Smooth muscle cell (in vitro differentiated cells): ENCODE data around the gene TCEANC2. TPM values are rescaled to one million over a fixed set of nuclear protein-coding genes. Genes with fewer than 3 reads are reported as not detected.

Source experiments
- DNase-seq: peaks from one replicate; lab custom pipeline; 2025; ENCODE audit not compliant: unreplicated experiment; lab: John Stamatoyannopoulos, UW
- H2AFZ ChIP-seq: fragments of 200-600 bp; sonication (generic); 2 replicates; pipeline ENCODE4 v1.6.0; 2016; ENCODE audit warnings: antibody characterized with exemption, low read depth, mild to moderate bottlenecking
- H3F3A ChIP-seq: fragments of 200-600 bp; sonication (generic); 2 replicates; pipeline ENCODE4 v1.6.0; 2017; ENCODE audit warnings: antibody characterized with exemption, low read depth
- H3K27ac ChIP-seq: fragments of 200-600 bp; sonication (generic); 2 replicates; pipeline ENCODE4 v1.5.1; 2016; ENCODE audit warnings: low read depth, mild to moderate bottlenecking
- H3K27me3 ChIP-seq: fragments of 200-600 bp; sonication (generic); 2 replicates; pipeline ENCODE4 v1.6.1; 2016; ENCODE audit warnings: low read depth, mild to moderate bottlenecking
- H3K36me3 ChIP-seq: fragments of 200-600 bp; sonication (generic); 2 replicates; pipeline ENCODE4 v1.5.1; 2016; ENCODE audit warnings: low read depth
- H3K4me1 ChIP-seq: fragments of 200-600 bp; sonication (generic); 2 replicates; pipeline ENCODE4 v1.5.1; 2016; ENCODE audit warnings: low read depth
- H3K4me2 ChIP-seq: fragments of 200-600 bp; sonication (generic); 2 replicates; pipeline ENCODE4 v1.6.0; 2016; ENCODE audit warnings: mild to moderate bottlenecking
- H3K4me3 ChIP-seq: fragments of 200-600 bp; sonication (generic); 2 replicates; pipeline ENCODE4 v1.5.1; 2016; ENCODE audit warnings: mild to moderate bottlenecking
- H3K79me2 ChIP-seq: fragments of 200-600 bp; sonication (generic); 2 replicates; pipeline ENCODE4 v1.6.0; 2016; ENCODE audit warnings: low read depth, mild to moderate bottlenecking
- H3K9ac ChIP-seq: fragments of 200-600 bp; sonication (generic); 2 replicates; pipeline ENCODE4 v1.6.0; 2016; ENCODE audit warnings: low read depth
- H3K9me3 ChIP-seq: fragments of 200-600 bp; sonication (generic); replicated peaks from 2 replicates; pipeline ENCODE4 v1.5.1; 2016; ENCODE audit warnings: low read depth
- H4K20me1 ChIP-seq: fragments of 200-600 bp; sonication (generic); 2 replicates; pipeline ENCODE4 v1.6.0; 2016; ENCODE audit warnings: low read depth
- CTCF ChIP-seq: fragments of 200-600 bp; sonication (generic); IDR thresholded peaks from 2 replicates; pipeline ENCODE4 v1.5.1; 2017; ENCODE audit warnings: borderline replicate concordance, mild to moderate bottlenecking, antibody characterized with exemption; ENCODE audit not compliant: insufficient read depth, poor library complexity, severe bottlenecking
- WGBS: methylation state at CpG from one replicate; pipeline ENCODE4 v1.1.7; 2016; ENCODE audit warnings: low lambda C conversion rate; 5-methylcytosine and 5-hydroxymethylcytosine counted together
- polyA plus RNA-seq: library from polyadenylated mRNA; unstranded; fragments of >200 nt; fragmentation: Nextera tagmentation; extraction: Ambion mirVana; gene quantifications from 2 replicates; pipeline ENCODE4 v1.2.1, GENCODE V29; 2016
- total RNA-seq: library from RNA; depleted of rRNA; stranded (reverse); fragments of >200 nt; gene quantifications from 2 replicates; pipeline ENCODE4 v1.2.3, GENCODE V29; 2014

TCEANC2 gene
- total and polyA plus RNA-seq, 2 experiments from 2014 or later: 2.1 to 4.6 TPM

- peak overlapping the region; percentile 33 for H3K27ac ChIP-seq
- no peak overlapping the region for H3K4me3 ChIP-seq
- H3K9me3 ChIP-seq: no peaks in the 10 kb centered on the region
- no peaks in the 10 kb centered on the region for H3K79me2 ChIP-seq
- 84% methylated on average over 3 of the region's 3 CpGs for WGBS
- H4K20me1 ChIP-seq: no peaks in the 10 kb centered on the region
- H3K9ac ChIP-seq: no peak overlapping the region
- H3F3A ChIP-seq: peaks cover 10% of the 10 kb centered on the region
- no peaks in the 10 kb centered on the region for H3K27me3 ChIP-seq
- H3K4me1 ChIP-seq: no peaks in the 10 kb centered on the region
- H2AFZ ChIP-seq: no peak overlapping the region
- peaks cover 11% of the 10 kb centered on the region for H3K36me3 ChIP-seq
- DNase-seq: no peak
- no peak overlapping the region for H3K4me2 ChIP-seq
- no peak for TF ChIP-seq CTCF
Observed at GRCh38 chr1:54028306-54029251, 24.8 kb upstream of the TCEANC2 start.

GRCh38 chr1:54037476-54037875, 15.9 kb upstream of the TCEANC2 start:
- H3K4me1 ChIP-seq: no peaks in the 10 kb centered on the region
- no peaks in the 10 kb centered on the region for H3K79me2 ChIP-seq
- H3K36me3 ChIP-seq: peaks cover 25% of the 10 kb centered on the region
- no peak overlapping the region for H3K4me2 ChIP-seq
- H3K9ac ChIP-seq: no peak overlapping the region
- no peaks in the 10 kb centered on the region for H3K27me3 ChIP-seq
- no peaks in the 10 kb centered on the region for H3F3A ChIP-seq
- no peak overlapping the region for H2AFZ ChIP-seq
- no peak overlapping the region for H3K4me3 ChIP-seq
- H3K27ac ChIP-seq: no peak overlapping the region
- H4K20me1 ChIP-seq: no peaks in the 10 kb centered on the region
- no peak for TF ChIP-seq CTCF
- no peaks in the 10 kb centered on the region for H3K9me3 ChIP-seq
- DNase-seq: no peak

- no peaks in the 10 kb centered on the region for H3K27me3 ChIP-seq
- TF ChIP-seq CTCF: no peak
- H3K9ac ChIP-seq: no peak overlapping the region
- H2AFZ ChIP-seq: no peak overlapping the region
- 64% methylated on average over 1 of the region's 1 CpG for WGBS
- peaks cover 21% of the 10 kb centered on the region for H3K79me2 ChIP-seq
- H3K4me3 ChIP-seq: no peak overlapping the region
- no peaks in the 10 kb centered on the region for H3K4me1 ChIP-seq
- no peaks in the 10 kb centered on the region for H3F3A ChIP-seq
- H3K4me2 ChIP-seq: no peak overlapping the region
- DNase-seq: no peak
- H3K36me3 ChIP-seq: peaks cover 24% of the 10 kb centered on the region
- no peaks in the 10 kb centered on the region for H3K9me3 ChIP-seq
- H4K20me1 ChIP-seq: peaks cover 35% of the 10 kb centered on the region
- no peak overlapping the region for H3K27ac ChIP-seq
Observed at GRCh38 chr1:54041806-54042205, 11.6 kb upstream of the TCEANC2 start.

GRCh38 chr1:54045496-54045895, 7.9 kb upstream of the TCEANC2 start:
- H3K79me2 ChIP-seq: peaks cover 56% of the 10 kb centered on the region
- H3K36me3 ChIP-seq: peaks cover 18% of the 10 kb centered on the region
- no peaks in the 10 kb centered on the region for H3K9me3 ChIP-seq
- peaks cover 71% of the 10 kb centered on the region for H4K20me1 ChIP-seq
- no peak overlapping the region for H3K4me3 ChIP-seq
- H3K27me3 ChIP-seq: no peaks in the 10 kb centered on the region
- no peak for DNase-seq
- H3K4me1 ChIP-seq: no peaks in the 10 kb centered on the region
- WGBS: 97% methylated on average over 2 of the region's 2 CpGs
- H3K27ac ChIP-seq: no peak overlapping the region
- H2AFZ ChIP-seq: no peak overlapping the region
- H3K4me2 ChIP-seq: no peak overlapping the region
- H3F3A ChIP-seq: no peaks in the 10 kb centered on the region
- no peak for TF ChIP-seq CTCF
- H3K9ac ChIP-seq: no peak overlapping the region
